Kidney epithelial cell (primary cell): ENCODE data around the gene ROS1. TPM values are rescaled to one million over a fixed set of nuclear protein-coding genes. Genes with fewer than 3 reads are reported as not detected.
"Not testable (repeated sequence)": the region's sequence is repeated elsewhere in the genome, so short reads cannot be mapped to it uniquely, and the experiment has no call there.

Source experiments
- DNase-seq: peaks from one replicate; pipeline ENCODE4 v3.0.0-alpha.2; 2010; ENCODE audit warnings: low read depth
- H3K27me3 ChIP-seq: 2 replicates; pipeline ENCODE4 v1.6.0; 2011; ENCODE audit warnings: low read length; ENCODE audit not compliant: control insufficient read depth, insufficient read depth
- H3K36me3 ChIP-seq: 2 replicates; pipeline ENCODE4 v1.5.1; 2011; ENCODE audit warnings: low read length; ENCODE audit not compliant: control insufficient read depth, insufficient read depth
- H3K4me3 ChIP-seq: 2 replicates; pipeline ENCODE4 v1.5.1; 2011; ENCODE audit warnings: low read depth, mild to moderate bottlenecking, control low read depth, low read length
- total RNA-seq: library from RNA; depleted of rRNA; stranded (reverse); fragments of >200 nt; gene quantifications from 2 replicates; pipeline ENCODE4 v1.2.3, GENCODE V29; 2015
- TF ChIP-seq, protein P1 (sequence below): IDR thresholded peaks from 2 replicates; pipeline ENCODE4 v1.5.1; 2011; ENCODE audit warnings: mild to moderate bottlenecking, moderate library complexity, low read length, control low read depth, inconsistent platforms; ENCODE audit not compliant: insufficient read depth, poor library complexity, severe bottlenecking

Gene ROS1
- total RNA-seq, 1 donor from 2014 or later: 0.04 TPM

- Histone ChIP-seq H3K4me3 (no peak overlapping the region), H3K27me3 (peaks cover 70% of the 10 kb centered on the region), H3K36me3 (no peaks in the 10 kb centered on the region)
- no peak for DNase-seq
- TF ChIP-seq, protein P1, sequence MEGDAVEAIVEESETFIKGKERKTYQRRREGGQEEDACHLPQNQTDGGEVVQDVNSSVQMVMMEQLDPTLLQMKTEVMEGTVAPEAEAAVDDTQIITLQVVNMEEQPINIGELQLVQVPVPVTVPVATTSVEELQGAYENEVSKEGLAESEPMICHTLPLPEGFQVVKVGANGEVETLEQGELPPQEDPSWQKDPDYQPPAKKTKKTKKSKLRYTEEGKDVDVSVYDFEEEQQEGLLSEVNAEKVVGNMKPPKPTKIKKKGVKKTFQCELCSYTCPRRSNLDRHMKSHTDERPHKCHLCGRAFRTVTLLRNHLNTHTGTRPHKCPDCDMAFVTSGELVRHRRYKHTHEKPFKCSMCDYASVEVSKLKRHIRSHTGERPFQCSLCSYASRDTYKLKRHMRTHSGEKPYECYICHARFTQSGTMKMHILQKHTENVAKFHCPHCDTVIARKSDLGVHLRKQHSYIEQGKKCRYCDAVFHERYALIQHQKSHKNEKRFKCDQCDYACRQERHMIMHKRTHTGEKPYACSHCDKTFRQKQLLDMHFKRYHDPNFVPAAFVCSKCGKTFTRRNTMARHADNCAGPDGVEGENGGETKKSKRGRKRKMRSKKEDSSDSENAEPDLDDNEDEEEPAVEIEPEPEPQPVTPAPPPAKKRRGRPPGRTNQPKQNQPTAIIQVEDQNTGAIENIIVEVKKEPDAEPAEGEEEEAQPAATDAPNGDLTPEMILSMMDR: no peak
Observed at GRCh38 chr6:117264369-117264691, 161.4 kb downstream of the ROS1 start.

GRCh38 chr6:117263353-117263927 lies 162.3 kb downstream of the ROS1 start:
- Histone ChIP-seq H3K27me3 (peaks cover 64% of the 10 kb centered on the region), H3K4me3 (no peak overlapping the region), H3K36me3 (no peaks in the 10 kb centered on the region)
- no peak for DNase-seq
- TF ChIP-seq, protein P1: no peak

GRCh38 chr6:117262799-117263198 lies 162.9 kb downstream of the ROS1 start:
- no peaks in the 10 kb centered on the region for H3K36me3 ChIP-seq
- H3K4me3 ChIP-seq: no peak overlapping the region
- DNase-seq: no peak
- peaks cover 57% of the 10 kb centered on the region for H3K27me3 ChIP-seq
- TF ChIP-seq, protein P1: no peak

DNA sequence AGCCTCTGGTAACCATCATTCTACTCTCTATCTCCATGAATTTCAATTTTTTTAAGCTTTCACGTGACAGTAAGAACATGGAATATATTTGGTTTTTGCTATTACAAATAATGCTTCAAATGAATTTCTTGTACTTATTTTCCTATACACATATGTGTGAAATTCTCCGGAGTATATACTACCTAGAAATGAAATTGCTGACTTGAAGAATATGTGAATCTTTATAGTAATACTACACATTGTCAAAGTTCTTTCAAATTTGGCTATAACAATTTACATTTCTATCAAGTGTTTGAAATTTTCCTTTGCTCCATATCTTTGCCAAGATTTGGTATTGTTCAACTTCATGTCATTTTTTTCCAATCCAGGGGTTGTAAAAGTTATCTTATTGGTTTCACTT lies 172.0 kb downstream of the ROS1 start:
- Histone ChIP-seq H3K36me3 (no peaks in the 10 kb centered on the region), H3K27me3 (no peaks in the 10 kb centered on the region), H3K4me3 (no peak overlapping the region)
- no peak for DNase-seq
- TF ChIP-seq, protein P1: no peak

DNA sequence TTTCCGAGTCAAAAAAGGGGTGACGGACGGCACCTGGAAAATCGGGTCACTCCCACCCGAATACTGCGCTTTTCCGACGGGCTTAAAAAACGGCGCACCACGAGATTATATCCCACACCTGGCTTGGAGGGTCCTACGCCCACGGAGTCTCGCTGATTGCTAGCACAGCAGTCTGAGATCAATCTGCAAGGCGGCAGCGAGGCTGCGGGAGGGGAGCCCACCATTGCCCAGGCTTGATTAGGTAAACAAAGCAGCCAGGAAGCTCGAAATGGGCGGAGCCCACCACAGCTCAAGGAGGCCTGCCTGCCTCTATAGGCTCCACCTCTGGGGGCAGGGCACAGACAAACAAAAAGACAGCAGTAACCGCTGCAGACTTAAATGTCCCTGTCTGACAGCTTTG lies 180.8 kb downstream of the ROS1 start:
- not testable (repeated sequence) for H3K4me3 ChIP-seq, DNase-seq, H3K27me3 ChIP-seq, H3K36me3 ChIP-seq

DNA sequence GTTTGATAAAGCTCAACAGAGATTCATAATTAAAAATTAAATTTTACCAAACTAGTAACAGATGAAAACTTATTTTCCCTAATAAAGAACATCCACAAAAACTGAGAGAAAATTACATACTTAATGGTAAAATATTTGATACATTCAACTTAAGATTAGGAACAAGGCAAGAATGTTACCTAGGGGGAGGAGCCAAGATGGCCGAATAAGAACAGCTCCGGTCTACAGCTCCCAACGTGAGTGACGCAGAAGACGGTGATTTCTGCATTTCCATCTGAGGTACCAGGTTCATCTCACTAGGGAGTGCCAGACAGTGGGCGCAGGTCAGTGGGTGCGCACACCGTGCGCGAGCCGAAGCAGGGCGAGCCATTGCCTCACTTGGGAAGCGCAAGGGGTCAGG lies 181.2 kb downstream of the ROS1 start:
- not testable (repeated sequence) for H3K4me3 ChIP-seq, H3K36me3 ChIP-seq, DNase-seq, H3K27me3 ChIP-seq

Other genes with a start within 250 kb of the ROS1 start
- not detected in 2 replicates for gene VGLL2, start 160.4 kb downstream of the ROS1 start, total RNA-seq
- gene DCBLD1, start 56.7 kb upstream of the ROS1 start, total RNA-seq: 10.6 and 13.9 TPM in 2 replicates
- gene GOPC, start 176.6 kb upstream of the ROS1 start, total RNA-seq: 20.0 and 25.9 TPM in 2 replicates
- gene NUS1, start 249.5 kb upstream of the ROS1 start, total RNA-seq: 23.8 and 33.8 TPM in 2 replicates